NCI-H1092 treated with DMSO at 0.1 percent for 48 hours (cell line): ENCODE measurements around the gene IL24.

ENCODE experiments used
- DNase-seq: peaks from one replicate; lab custom pipeline; 2025; lab: John Stamatoyannopoulos, UW

The IL24 gene

DNA sequence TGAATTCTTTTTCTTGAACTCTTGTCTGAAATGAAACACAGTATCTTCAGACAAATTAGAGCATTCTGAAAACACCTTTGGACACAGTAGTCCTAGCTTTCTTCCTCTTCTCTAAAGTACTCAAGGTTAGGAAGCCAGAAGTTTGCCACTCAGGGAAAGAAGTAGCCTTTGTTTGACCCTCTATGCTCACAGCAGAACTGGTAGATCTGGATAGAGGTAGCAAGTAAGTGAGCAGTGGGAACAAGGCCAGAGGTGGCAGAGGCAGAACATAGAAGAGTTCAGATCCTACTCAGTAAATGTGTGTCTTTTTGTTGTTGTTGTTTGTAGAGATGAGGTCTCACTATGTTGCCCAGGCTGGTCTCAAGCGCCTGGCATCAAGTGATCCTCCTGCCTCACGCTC lies 56.4 kb downstream of the IL24 start:
- no peak for DNase-seq
